Smooth muscle cell (in vitro differentiated cells): ENCODE data around the gene FAM131A. TPM values are rescaled to one million over a fixed set of nuclear protein-coding genes. Genes with fewer than 3 reads are reported as not detected.
A peak's percentile ranks its signal among the peaks of the same experiment; 100 is the strongest.

Source experiments
- DNase-seq: peaks from one replicate; lab custom pipeline; 2025; ENCODE audit not compliant: unreplicated experiment; lab: John Stamatoyannopoulos, UW
- H2AFZ ChIP-seq: fragments of 200-600 bp; sonication (generic); 2 replicates; pipeline ENCODE4 v1.6.0; 2016; ENCODE audit warnings: antibody characterized with exemption, low read depth, mild to moderate bottlenecking
- H3F3A ChIP-seq: fragments of 200-600 bp; sonication (generic); 2 replicates; pipeline ENCODE4 v1.6.0; 2017; ENCODE audit warnings: antibody characterized with exemption, low read depth
- H3K27ac ChIP-seq: fragments of 200-600 bp; sonication (generic); 2 replicates; pipeline ENCODE4 v1.5.1; 2016; ENCODE audit warnings: low read depth, mild to moderate bottlenecking
- H3K27me3 ChIP-seq: fragments of 200-600 bp; sonication (generic); 2 replicates; pipeline ENCODE4 v1.6.1; 2016; ENCODE audit warnings: low read depth, mild to moderate bottlenecking
- H3K36me3 ChIP-seq: fragments of 200-600 bp; sonication (generic); 2 replicates; pipeline ENCODE4 v1.5.1; 2016; ENCODE audit warnings: low read depth
- H3K4me1 ChIP-seq: fragments of 200-600 bp; sonication (generic); 2 replicates; pipeline ENCODE4 v1.5.1; 2016; ENCODE audit warnings: low read depth
- H3K4me2 ChIP-seq: fragments of 200-600 bp; sonication (generic); 2 replicates; pipeline ENCODE4 v1.6.0; 2016; ENCODE audit warnings: mild to moderate bottlenecking
- H3K4me3 ChIP-seq: fragments of 200-600 bp; sonication (generic); 2 replicates; pipeline ENCODE4 v1.5.1; 2016; ENCODE audit warnings: mild to moderate bottlenecking
- H3K79me2 ChIP-seq: fragments of 200-600 bp; sonication (generic); 2 replicates; pipeline ENCODE4 v1.6.0; 2016; ENCODE audit warnings: low read depth, mild to moderate bottlenecking
- H3K9ac ChIP-seq: fragments of 200-600 bp; sonication (generic); 2 replicates; pipeline ENCODE4 v1.6.0; 2016; ENCODE audit warnings: low read depth
- H3K9me3 ChIP-seq: fragments of 200-600 bp; sonication (generic); replicated peaks from 2 replicates; pipeline ENCODE4 v1.5.1; 2016; ENCODE audit warnings: low read depth
- H4K20me1 ChIP-seq: fragments of 200-600 bp; sonication (generic); 2 replicates; pipeline ENCODE4 v1.6.0; 2016; ENCODE audit warnings: low read depth
- WGBS: methylation state at CpG from one replicate; pipeline ENCODE4 v1.1.7; 2016; ENCODE audit warnings: low lambda C conversion rate; 5-methylcytosine and 5-hydroxymethylcytosine counted together
- polyA plus RNA-seq: library from polyadenylated mRNA; unstranded; fragments of >200 nt; fragmentation: Nextera tagmentation; extraction: Ambion mirVana; gene quantifications from 2 replicates; pipeline ENCODE4 v1.2.1, GENCODE V29; 2016
- total RNA-seq: library from RNA; depleted of rRNA; stranded (reverse); fragments of >200 nt; gene quantifications from 2 replicates; pipeline ENCODE4 v1.2.3, GENCODE V29; 2014
- TF ChIP-seq, protein P1 (sequence below): fragments of 200-600 bp; sonication (generic); IDR thresholded peaks from 2 replicates; pipeline ENCODE4 v1.5.1; 2017; ENCODE audit warnings: borderline replicate concordance, mild to moderate bottlenecking, antibody characterized with exemption; ENCODE audit not compliant: insufficient read depth, poor library complexity, severe bottlenecking

FAM131A gene
- total and polyA plus RNA-seq, 2 experiments from 2014 or later: 15.3 to 20.2 TPM

DNA sequence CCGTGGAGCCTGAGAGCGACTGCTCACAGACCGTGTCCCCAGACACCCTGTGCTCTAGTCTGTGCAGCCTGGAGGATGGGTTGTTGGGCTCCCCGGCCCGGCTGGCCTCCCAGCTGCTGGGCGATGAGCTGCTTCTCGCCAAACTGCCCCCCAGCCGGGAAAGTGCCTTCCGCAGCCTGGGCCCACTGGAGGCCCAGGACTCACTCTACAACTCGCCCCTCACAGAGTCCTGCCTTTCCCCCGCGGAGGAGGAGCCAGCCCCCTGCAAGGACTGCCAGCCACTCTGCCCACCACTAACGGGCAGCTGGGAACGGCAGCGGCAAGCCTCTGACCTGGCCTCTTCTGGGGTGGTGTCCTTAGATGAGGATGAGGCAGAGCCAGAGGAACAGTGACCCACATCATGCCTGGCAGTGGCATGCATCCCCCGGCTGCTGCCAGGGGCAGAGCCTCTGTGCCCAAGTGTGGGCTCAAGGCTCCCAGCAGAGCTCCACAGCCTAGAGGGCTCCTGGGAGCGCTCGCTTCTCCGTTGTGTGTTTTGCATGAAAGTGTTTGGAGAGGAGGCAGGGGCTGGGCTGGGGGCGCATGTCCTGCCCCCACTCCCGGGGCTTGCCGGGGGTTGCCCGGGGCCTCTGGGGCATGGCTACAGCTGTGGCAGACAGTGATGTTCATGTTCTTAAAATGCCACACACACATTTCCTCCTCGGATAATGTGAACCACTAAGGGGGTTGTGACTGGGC is 7.3 kb downstream of the FAM131A start:
- no peaks in the 10 kb centered on the region for H3K9me3 ChIP-seq
- H3K9ac ChIP-seq: no peak overlapping the region
- H3K4me2 ChIP-seq: no peak overlapping the region
- peaks cover 21% of the 10 kb centered on the region for H3K4me1 ChIP-seq
- H4K20me1 ChIP-seq: peaks cover 42% of the 10 kb centered on the region
- no peak overlapping the region for H3K27ac ChIP-seq
- H3F3A ChIP-seq: peaks cover 17% of the 10 kb centered on the region
- no peaks in the 10 kb centered on the region for H3K36me3 ChIP-seq
- H2AFZ ChIP-seq: no peak overlapping the region
- H3K4me3 ChIP-seq: no peak overlapping the region
- H3K79me2 ChIP-seq: no peaks in the 10 kb centered on the region
- WGBS: 91% methylated on average over 24 of the region's 24 CpGs
- DNase-seq: no peak
- H3K27me3 ChIP-seq: no peaks in the 10 kb centered on the region
- TF ChIP-seq, protein P1, sequence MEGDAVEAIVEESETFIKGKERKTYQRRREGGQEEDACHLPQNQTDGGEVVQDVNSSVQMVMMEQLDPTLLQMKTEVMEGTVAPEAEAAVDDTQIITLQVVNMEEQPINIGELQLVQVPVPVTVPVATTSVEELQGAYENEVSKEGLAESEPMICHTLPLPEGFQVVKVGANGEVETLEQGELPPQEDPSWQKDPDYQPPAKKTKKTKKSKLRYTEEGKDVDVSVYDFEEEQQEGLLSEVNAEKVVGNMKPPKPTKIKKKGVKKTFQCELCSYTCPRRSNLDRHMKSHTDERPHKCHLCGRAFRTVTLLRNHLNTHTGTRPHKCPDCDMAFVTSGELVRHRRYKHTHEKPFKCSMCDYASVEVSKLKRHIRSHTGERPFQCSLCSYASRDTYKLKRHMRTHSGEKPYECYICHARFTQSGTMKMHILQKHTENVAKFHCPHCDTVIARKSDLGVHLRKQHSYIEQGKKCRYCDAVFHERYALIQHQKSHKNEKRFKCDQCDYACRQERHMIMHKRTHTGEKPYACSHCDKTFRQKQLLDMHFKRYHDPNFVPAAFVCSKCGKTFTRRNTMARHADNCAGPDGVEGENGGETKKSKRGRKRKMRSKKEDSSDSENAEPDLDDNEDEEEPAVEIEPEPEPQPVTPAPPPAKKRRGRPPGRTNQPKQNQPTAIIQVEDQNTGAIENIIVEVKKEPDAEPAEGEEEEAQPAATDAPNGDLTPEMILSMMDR: no peak

- Histone ChIP-seq H3K9ac (no peak overlapping the region), H3F3A (peaks cover 17% of the 10 kb centered on the region), H2AFZ (no peak overlapping the region), H3K27me3 (no peaks in the 10 kb centered on the region), H3K79me2 (no peaks in the 10 kb centered on the region), H4K20me1 (peaks cover 34% of the 10 kb centered on the region), H3K36me3 (no peaks in the 10 kb centered on the region), H3K4me3 (no peak overlapping the region), H3K4me2 (peak overlapping the region; percentile 67), H3K4me1 (peaks cover 21% of the 10 kb centered on the region), H3K9me3 (no peaks in the 10 kb centered on the region), H3K27ac (peak overlapping the region; percentile 19)
- WGBS: 39% methylated on average over 14 of the region's 14 CpGs
- DNase-seq: no peak
- TF ChIP-seq, protein P1: peak; percentile 40
These were observed 8.1 kb downstream of the FAM131A start for GRCh38 chr3:184345317-184346144.

DNA sequence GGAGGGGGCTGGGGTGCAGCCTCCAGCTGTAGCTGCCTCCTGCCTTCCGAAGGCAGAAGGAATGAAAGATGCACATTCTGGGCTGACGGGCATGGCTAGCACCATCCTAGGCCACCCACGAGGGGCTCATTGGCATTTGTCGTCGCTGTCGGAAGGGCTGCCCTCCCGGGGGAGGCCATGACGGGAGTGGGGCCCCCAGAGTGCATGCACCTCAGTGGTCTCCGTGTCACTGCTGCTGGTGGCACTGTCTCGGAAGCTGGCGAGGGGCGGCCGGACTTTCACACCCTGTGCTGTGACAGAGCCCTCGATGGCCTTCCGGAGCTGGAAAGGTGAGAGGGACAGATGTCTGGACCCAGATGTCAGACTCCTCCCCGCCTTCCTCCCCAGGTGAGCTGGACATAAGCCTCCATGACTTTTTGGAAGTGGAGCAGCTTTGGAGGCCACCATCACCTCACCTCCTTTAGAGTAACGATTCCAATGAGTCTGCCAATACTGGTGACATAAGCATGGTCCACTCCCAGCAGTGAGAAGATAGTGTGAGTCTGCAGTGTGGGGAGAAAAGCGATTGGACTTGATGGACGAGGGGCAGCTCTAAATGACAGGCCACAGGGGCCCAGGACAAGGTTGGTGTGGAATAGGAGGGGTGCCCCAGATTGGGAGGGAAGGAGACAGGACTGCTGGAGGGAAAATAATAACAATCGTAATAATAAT is 9.2 kb downstream of the FAM131A start:
- peaks cover 24% of the 10 kb centered on the region for H4K20me1 ChIP-seq
- H3K9me3 ChIP-seq: no peaks in the 10 kb centered on the region
- 97% methylated on average over 20 of the region's 20 CpGs for WGBS
- DNase-seq: no peak
- TF ChIP-seq, protein P1: no peak
- H3K4me1 ChIP-seq: peaks cover 21% of the 10 kb centered on the region
- no peak overlapping the region for H3K27ac ChIP-seq
- no peak overlapping the region for H3K4me3 ChIP-seq
- H2AFZ ChIP-seq: no peak overlapping the region
- peaks cover 17% of the 10 kb centered on the region for H3F3A ChIP-seq
- H3K79me2 ChIP-seq: no peaks in the 10 kb centered on the region
- H3K36me3 ChIP-seq: no peaks in the 10 kb centered on the region
- H3K9ac ChIP-seq: no peak overlapping the region
- no peak overlapping the region for H3K4me2 ChIP-seq
- no peaks in the 10 kb centered on the region for H3K27me3 ChIP-seq
